RWPE1 (cell line): ENCODE results near the gene NF2.

ENCODE experiments used
- CTCF ChIA-PET: fragments of 350-600 bp; sonication (Branson Sonifier 250); formaldehyde crosslinking; extraction: SDS; loops from one replicate; lab custom pipeline; 2021; lab: Yijun Ruan, JAX
- POLR2A ChIA-PET: fragments of 400-600 bp; formaldehyde crosslinking; extraction: SDS; loops from one replicate; lab custom pipeline; 2020; ENCODE audit warnings: antibody characterized with exemption; ENCODE audit not compliant: low non-redundant PET; lab: Yijun Ruan, JAX
- DNase-seq: peaks from one replicate; pipeline ENCODE4 v3.0.0; 2012; ENCODE audit warnings: low spot score
- H3K27ac ChIP-seq: fragments of 450-650 bp; 2 replicates; pipeline ENCODE4 v1.5.1; 2017
- TF ChIP-seq, protein P1 (sequence below): fragments of 450-650 bp; conservative IDR thresholded peaks from 2 replicates; pipeline ENCODE4 v1.5.1; 2017; ENCODE audit warnings: low read depth, mild to moderate bottlenecking

NF2 gene

DNA sequence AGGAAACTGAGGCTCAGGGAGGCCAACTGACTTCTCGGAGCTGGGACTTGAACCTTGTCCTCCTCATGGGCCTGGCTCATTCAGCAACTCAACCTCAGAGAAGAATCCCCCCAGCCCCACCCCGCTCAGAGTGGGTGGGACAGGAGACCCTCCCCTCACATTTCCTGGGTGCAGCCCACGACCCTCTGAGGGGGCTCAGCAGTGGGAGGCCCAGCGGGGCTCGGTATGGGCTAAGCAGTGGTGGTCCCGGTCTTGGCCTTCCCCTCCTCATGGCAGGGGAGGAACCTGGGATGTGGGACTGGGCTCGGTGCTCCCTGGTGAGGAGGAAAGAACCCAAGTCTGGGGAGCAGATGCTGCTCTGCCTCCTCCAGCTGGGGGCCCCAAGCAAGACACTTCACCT is 102.2 kb downstream of the NF2 start:
- ChIA-PET CTCF (no interaction called here), POLR2A (no interaction called here)
- TF ChIP-seq, protein P1, sequence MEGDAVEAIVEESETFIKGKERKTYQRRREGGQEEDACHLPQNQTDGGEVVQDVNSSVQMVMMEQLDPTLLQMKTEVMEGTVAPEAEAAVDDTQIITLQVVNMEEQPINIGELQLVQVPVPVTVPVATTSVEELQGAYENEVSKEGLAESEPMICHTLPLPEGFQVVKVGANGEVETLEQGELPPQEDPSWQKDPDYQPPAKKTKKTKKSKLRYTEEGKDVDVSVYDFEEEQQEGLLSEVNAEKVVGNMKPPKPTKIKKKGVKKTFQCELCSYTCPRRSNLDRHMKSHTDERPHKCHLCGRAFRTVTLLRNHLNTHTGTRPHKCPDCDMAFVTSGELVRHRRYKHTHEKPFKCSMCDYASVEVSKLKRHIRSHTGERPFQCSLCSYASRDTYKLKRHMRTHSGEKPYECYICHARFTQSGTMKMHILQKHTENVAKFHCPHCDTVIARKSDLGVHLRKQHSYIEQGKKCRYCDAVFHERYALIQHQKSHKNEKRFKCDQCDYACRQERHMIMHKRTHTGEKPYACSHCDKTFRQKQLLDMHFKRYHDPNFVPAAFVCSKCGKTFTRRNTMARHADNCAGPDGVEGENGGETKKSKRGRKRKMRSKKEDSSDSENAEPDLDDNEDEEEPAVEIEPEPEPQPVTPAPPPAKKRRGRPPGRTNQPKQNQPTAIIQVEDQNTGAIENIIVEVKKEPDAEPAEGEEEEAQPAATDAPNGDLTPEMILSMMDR: no peak

DNA sequence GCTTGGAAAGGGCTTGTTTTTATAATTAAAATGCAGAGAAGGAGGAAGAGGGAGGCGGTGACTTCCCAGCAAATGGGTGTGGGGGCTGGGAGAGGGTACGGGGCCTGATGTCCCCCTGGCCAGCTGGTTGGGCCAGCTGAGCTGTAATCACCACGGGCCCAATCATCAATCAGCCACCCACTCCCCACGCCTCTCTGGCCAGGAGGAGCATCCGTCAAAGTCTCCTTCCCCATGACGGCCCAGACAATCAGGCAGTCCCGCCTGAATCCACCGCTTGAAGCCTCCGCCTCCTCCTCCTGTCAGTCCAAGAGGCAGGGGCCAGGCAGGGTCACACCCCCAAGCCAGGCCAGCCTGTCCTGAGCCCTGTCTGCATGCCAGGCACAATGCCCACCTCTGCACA is 103.1 kb downstream of the NF2 start:
- DNase-seq: no peak
- ChIA-PET POLR2A (no interaction called here), CTCF (no interaction called here)
- no peak overlapping the region for H3K27ac ChIP-seq
- TF ChIP-seq, protein P1: no peak

More for the DNA sequence above, 102.2 kb downstream of the NF2 start:
- DNase-seq: no peak
- H3K27ac ChIP-seq: no peak overlapping the region

DNA sequence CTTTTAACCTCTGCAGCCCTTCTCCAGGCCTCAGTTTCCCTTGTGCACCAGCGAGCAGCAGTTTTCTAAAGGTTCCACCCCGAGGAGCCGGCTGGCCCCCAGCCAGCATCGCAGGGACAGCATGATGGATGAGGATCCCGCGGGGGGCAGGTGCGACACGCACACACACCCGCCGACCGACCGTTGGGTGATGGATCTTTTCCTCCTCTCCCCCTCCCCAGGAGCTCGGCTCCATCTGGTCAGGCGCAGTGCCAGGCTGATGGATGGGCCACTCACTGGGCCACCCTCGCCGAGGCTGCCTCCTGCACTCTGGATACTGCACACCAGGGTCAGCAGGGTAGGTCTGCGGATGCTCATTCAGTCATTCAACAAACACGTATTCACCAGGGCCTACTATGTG is 103.6 kb downstream of the NF2 start:
- TF ChIP-seq, protein P1: no peak
- ChIA-PET CTCF (no interaction called here), POLR2A (no interaction called here)
- no peak overlapping the region for H3K27ac ChIP-seq
- no peak for DNase-seq

DNA sequence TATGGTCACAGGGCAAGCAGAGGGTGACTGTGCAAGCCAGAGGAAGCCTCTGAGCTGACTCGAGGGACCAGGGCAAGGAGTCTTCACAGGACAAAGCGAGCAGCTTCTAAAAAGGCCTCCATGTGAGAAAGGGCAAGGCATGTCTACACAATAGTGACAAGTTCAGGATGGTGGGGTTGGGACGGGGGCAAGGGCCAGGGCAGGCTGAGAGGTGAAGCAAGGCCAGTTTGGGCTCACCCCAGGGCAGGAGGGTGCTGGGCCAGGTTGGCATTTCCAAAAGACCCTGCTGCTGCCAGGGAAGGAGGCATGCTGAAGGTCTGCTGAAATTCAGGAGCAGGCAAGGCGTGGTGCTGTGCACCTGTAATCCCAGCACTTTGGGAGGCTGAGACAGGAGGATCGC is 104.0 kb downstream of the NF2 start:
- ChIA-PET POLR2A (no interaction called here), CTCF (no interaction called here)
- TF ChIP-seq, protein P1: no peak
- DNase-seq: no peak
- no peak overlapping the region for H3K27ac ChIP-seq

DNA sequence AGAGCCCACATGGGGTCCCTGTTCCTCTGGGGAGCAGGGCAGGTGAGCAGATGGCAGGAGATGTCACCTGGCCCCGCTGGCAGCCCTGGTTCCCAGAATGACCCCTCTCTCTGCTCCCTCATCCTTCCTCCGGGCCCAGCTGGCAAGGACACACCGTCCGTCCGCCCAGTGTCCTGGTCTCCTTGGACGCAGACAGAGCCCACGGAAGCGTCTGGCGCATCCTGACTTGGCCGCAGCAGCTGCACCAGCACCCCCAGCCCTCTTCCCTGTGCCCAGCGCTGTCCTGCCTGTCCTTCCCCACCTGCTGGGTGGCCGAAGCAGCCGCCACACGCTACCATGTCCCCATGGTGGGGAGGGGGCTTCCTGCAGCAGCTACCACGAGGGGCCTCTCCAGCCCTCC is 106.8 kb downstream of the NF2 start:
- ChIA-PET POLR2A (no interaction called here), CTCF (no interaction called here)
- DNase-seq: no peak

DNA sequence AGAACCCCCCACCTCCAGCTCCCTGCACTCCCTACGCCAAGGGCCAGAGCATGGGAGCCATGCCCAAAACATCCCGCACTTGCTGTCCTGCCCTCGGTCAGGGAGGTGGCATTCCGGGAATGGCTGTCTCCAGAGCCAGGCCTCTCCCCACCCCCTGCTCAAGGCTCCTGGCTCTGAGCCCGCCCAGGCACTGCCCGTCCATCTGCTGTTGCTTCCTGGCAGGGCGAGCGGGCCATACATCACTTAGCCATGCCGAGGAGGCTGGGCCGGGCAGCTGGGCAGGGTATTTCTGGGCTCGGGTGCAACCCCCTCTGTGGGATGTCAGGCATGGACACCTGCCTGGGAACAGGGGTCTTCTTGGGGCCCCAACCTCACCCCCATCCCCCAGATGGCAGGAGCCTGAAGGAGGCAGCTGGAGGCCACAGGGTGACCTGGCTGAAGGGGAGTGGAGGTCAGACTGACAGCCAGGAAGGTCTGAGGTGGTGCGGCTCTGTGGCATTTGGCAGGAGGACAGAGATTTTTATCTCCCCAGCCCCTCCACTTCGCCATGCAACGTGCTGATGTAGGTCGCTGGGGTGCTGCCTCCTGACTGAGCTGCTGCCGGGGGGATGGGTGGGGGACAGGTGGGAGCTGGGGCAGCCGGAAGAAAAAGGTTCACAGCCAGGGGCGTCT is 107.6 kb downstream of the NF2 start:
- no peak overlapping the region for H3K27ac ChIP-seq
- no peak for DNase-seq
- TF ChIP-seq, protein P1: no peak
- ChIA-PET CTCF (no interaction called here), POLR2A (no interaction called here)

More for the DNA sequence above, 106.8 kb downstream of the NF2 start:
- TF ChIP-seq, protein P1: no peak
- H3K27ac ChIP-seq: no peak overlapping the region

DNA sequence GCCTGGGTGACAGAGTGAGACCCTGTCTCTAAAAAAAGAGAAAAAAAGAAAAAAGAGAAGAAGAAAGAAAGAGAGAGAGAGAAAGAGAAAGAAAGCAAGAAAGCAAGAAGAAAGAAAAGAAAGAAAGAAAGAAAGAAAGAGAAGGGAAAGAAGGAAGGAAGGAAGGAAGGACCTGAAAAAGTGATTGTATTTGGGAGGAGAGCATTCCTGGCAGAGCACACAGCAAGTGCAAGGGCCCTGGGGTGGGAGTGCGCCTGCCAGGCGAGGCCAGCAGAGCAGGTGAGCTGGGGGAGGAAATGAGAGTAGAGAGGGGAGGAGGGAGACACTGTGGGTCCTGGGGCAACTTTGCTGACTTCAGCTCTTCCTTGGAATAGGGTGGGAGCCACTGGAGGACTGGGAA is 108.7 kb downstream of the NF2 start:
- ChIA-PET POLR2A (no interaction called here), CTCF (no interaction called here)
- H3K27ac ChIP-seq: no peak overlapping the region
- DNase-seq: no peak
- TF ChIP-seq, protein P1: no peak
